Activated CD4-positive, alpha-beta T cell treated with anti-CD3 and anti-CD28 coated beads, Interleukin-2, amount 10 ng/mL, durations not matched to agents 24 days and 14 days (primary cell): ENCODE measurements around the gene ATXN7L1. TPM values are rescaled to one million over a fixed set of nuclear protein-coding genes. Genes with fewer than 3 reads are reported as not detected.

Experiments
- DNase-seq: peaks from one replicate; pipeline ENCODE4 v3.0.0; 2022
- H3K27ac Mint-ChIP-seq: one replicate; pipeline ENCODE4 v1.8.0; 2022; ENCODE audit warnings: mild to moderate bottlenecking, mixed read lengths
- H3K27me3 Mint-ChIP-seq: one replicate; pipeline ENCODE4 v1.8.0; 2022; ENCODE audit warnings: mixed read lengths
- H3K36me3 Mint-ChIP-seq: one replicate; pipeline ENCODE4 v1.8.0; 2022; ENCODE audit warnings: low read depth, mild to moderate bottlenecking, mixed read lengths
- H3K4me1 Mint-ChIP-seq: one replicate; pipeline ENCODE4 v1.8.0; 2021; ENCODE audit warnings: mixed read lengths
- H3K4me3 Mint-ChIP-seq: one replicate; pipeline ENCODE4 v1.8.0; 2022; ENCODE audit warnings: mild to moderate bottlenecking, moderate library complexity, mixed read lengths
- H3K9me3 Mint-ChIP-seq: one replicate; pipeline ENCODE4 v1.8.0; 2021; ENCODE audit warnings: mixed read lengths
- intact Hi-C: fragments of 100-400 bp; cut with micrococcal nuclease; formaldehyde crosslinking; loops from one replicate; pipeline ENCODE4 v1.15.1; 2023
- total RNA-seq: library from RNA; stranded (reverse); gene quantifications from 2 replicates; pipeline ENCODE4 v1.2.3, GENCODE V29; 2022

ATXN7L1 gene
- total RNA-seq, 1 donor from 2014 or later = 8.5 TPM

DNA sequence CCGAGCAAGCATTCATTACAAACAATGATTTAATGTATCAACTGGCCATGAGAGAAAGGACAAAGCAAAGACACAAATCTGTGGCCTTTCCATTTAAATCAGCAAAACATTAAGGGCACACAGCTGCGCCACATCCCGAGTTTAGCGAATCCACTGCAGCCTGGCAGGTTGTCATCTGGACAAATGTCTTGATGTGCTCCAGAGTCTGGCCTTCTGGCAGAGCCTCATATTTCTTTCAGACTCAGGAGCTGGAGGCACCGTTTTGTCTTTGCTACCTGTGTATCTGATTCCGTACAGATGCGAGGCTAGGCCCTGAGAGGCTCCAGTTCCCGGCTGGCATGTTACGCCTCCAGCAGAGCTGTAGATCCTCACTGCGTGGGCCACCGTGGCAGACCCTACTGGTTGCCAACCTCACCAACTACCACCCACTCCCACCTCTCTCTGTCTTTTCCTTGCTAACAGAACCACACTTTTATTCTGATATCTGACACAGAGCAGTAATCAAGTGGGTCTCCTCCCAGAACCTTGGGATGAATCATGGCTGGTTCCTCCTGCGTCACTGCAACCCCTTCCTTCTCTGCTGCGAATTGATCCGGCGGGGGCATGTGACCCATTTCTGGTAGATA, 254.2 kb downstream of the ATXN7L1 start:
- Mint-ChIP-seq H3K27me3 (no peaks in the 10 kb centered on the region), H3K4me3 (no peak overlapping the region), H3K27ac (no peak overlapping the region), H3K9me3 (peaks cover 8% of the 10 kb centered on the region), H3K36me3 (peaks cover 32% of the 10 kb centered on the region), H3K4me1 (no peaks in the 10 kb centered on the region)
- DNase-seq = no peak
- intact Hi-C loops = no loop called here

DNA sequence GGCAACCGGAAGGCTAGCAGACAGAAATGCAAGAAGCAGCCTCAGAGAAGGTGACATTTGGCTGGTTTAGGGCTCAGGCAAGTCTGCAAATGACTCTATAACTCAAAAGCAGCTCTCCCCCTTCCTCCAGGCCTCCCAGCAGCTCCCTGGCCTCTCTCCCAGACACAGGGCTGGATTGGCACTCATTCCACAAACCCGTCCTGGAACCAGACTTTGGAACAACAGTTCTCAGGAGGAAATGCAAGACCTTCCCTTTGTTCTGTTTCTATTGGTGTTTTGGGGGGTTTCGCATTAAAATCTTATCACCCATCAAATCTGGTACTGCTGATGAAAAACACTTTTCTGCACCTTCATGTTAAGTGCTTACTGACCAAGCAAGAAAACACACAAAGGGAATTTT, 254.8 kb downstream of the ATXN7L1 start:
- Mint-ChIP-seq H3K4me3 (no peak overlapping the region), H3K27ac (no peak overlapping the region), H3K4me1 (no peaks in the 10 kb centered on the region), H3K36me3 (peaks cover 30% of the 10 kb centered on the region), H3K9me3 (peaks cover 6% of the 10 kb centered on the region), H3K27me3 (no peaks in the 10 kb centered on the region)
- no peak for DNase-seq
- intact Hi-C loops = no loop called here

DNA sequence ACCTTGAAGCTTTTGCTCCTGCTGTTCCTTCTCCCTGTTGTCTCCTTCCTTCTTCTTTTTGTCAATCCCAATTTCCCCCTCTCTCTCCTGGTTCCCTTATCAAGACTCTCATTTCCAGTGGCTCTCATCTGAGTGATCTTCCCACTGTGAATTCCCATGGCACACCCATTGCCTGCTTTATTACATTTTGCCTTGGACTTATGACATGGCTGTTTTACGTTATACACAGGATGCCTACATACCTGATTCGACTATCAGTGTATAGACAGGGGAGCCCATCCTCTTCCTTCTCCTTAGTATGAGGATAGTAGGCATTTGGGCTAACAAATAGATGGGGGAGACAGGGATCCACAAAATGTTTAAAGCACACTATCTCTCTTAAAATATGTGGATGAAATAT, 255.2 kb downstream of the ATXN7L1 start:
- Mint-ChIP-seq H3K9me3 (peaks cover 4% of the 10 kb centered on the region), H3K4me1 (no peaks in the 10 kb centered on the region)

DNA sequence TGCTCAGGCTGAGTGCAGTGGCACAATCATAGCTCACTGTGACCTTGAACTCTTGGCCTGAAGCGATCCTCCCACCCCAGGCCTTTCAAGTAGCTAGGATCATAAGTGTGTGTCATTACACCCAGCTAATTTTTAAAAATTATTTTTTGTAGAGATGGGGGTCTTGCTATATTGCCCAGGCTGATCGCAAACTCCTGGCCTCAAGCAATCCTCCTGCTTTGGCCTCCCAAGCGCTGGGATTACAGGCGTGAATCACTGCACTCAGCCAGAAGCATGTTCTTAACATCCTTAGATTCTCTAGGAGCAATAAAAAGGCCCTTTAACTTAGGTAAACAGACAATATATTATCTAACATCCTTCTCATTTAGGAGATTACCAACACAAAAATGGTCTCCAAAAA, 256.8 kb downstream of the ATXN7L1 start:
- peaks cover 19% of the 10 kb centered on the region for H3K36me3 Mint-ChIP-seq
- H3K9me3 Mint-ChIP-seq = no peaks in the 10 kb centered on the region
- no peaks in the 10 kb centered on the region for H3K27me3 Mint-ChIP-seq
- DNase-seq = no peak
- H3K4me1 Mint-ChIP-seq = no peaks in the 10 kb centered on the region
- no peak overlapping the region for H3K27ac Mint-ChIP-seq
- no peak overlapping the region for H3K4me3 Mint-ChIP-seq
- intact Hi-C loops = no loop called here

More for the DNA sequence above, 255.2 kb downstream of the ATXN7L1 start:
- Mint-ChIP-seq H3K36me3 (peaks cover 28% of the 10 kb centered on the region), H3K27me3 (no peaks in the 10 kb centered on the region), H3K4me3 (no peak overlapping the region), H3K27ac (no peak overlapping the region)
- no peak for DNase-seq
- intact Hi-C loops = no loop called here

DNA sequence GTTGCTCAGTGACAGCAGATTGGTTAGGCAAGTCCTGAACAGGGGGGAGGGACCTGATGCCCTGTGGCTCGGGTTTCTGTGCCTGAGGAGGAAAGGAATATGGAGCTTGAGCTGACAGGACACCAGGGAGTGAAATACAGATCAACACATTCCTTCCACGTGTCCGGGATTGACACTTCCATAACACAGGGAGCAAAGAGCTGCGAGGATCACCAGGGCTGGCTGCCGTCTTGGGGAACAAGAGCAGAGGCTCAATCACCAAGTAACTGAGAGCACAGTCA, 258.4 kb downstream of the ATXN7L1 start:
- Mint-ChIP-seq H3K36me3 (peaks cover 17% of the 10 kb centered on the region), H3K27me3 (no peaks in the 10 kb centered on the region), H3K4me1 (no peaks in the 10 kb centered on the region), H3K9me3 (no peaks in the 10 kb centered on the region), H3K27ac (no peak overlapping the region), H3K4me3 (no peak overlapping the region)
- intact Hi-C loops = no loop called here
- DNase-seq = no peak

DNA sequence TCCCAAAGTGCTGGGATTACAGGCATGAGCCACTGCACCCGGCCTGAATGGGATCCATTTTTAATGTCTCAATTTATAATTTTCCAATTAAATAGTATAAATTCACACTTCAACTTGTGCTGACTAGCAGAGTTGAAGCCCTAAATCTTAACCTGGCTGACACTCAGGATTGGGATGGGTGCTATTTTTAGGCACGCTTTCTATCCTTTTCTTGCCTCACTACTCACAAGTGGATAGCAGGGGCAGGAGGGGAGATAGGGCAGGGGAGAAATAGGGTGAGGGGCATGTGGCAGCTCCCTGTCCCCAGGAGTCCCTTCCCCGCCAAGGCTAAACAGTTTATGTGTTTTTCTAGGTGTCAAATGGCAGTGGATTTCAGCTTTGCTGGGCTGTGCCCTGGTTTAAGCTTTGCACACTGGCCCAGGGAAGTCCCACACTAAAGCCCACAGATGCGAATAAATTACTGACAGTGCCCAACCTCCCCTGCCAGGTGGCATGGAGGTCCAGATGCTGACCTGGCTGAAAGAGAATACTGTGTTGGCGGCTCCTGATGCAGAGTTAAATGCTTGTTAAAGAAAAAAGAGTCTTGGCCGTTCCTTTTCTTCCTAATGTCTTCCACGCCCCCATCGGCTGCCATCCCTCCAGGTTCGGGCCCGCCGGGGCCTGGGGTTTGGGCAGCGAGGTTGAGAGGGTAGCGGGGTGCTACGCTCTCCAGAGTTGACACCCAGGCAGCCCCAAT, 259.0 kb downstream of the ATXN7L1 start:
- Mint-ChIP-seq H3K4me1 (no peaks in the 10 kb centered on the region), H3K36me3 (peaks cover 17% of the 10 kb centered on the region), H3K27me3 (no peaks in the 10 kb centered on the region), H3K9me3 (no peaks in the 10 kb centered on the region), H3K27ac (no peak overlapping the region), H3K4me3 (no peak overlapping the region)
- intact Hi-C loops = no loop called here
- no peak for DNase-seq

DNA sequence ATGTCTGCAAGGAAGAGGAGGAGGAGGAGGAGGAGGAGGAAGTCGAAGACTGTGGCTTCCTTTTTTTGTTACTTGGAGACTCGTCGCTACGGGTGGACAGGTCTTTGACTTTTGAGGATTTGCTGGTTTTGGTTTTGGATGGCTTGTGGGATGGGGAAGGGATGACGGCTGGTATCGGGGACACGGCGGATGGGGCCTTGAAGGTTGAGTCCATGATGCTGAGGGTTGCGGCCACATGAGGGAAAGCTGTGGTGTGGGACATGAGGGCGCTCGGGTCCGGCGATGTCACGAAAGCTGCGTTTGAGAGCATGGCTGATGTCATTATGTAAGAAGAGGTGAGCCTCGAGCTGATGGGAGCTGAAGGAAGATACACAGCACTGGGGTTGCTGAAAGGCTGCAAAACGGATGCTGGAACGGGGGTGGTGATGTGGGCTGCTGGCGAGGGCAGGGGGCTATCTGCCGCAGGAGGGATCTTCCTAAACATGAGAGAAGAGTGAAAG, 262.0 kb downstream of the ATXN7L1 start:
- Mint-ChIP-seq H3K27ac (no peak overlapping the region), H3K9me3 (no peaks in the 10 kb centered on the region), H3K36me3 (peaks cover 12% of the 10 kb centered on the region), H3K27me3 (no peaks in the 10 kb centered on the region), H3K4me3 (no peak overlapping the region), H3K4me1 (no peaks in the 10 kb centered on the region)
- DNase-seq = no peak
- intact Hi-C loops = no loop called here

DNA sequence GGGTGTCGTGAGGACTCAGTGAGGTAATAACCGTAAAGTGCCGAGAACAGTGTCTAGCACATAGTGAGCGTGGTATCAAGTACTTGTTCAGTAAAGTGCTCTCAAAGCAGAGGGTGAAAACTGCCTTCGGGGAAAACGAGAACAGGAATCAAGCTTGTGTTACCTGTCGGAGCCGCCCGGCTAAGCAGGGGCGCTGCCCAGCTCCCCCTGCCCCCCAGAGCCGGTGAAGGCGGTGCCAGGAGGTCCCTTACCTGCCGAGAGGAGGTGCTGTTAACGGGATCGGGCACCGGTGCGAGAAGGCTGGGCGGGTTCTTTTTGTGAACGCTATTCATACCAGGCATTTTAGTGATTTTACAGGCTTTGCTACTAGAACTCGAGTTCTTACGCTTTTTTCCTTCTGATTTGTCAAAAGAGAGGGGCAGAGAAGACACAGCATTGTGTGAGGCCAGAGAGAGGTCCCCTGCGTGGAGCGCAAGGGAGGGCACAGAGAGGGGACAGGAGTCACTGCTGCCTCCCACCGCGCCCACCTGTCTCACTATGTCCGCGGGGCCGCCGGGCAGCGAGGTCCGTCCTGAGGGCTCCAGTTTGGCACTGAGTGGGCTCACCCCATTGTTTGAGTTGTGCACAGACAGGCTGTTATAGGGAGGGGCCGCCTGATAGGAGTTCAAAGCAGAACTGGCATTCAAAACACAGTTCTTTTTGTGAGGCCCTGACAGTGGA, 262.6 kb downstream of the ATXN7L1 start:
- H3K4me1 Mint-ChIP-seq = no peaks in the 10 kb centered on the region
- H3K36me3 Mint-ChIP-seq = peaks cover 11% of the 10 kb centered on the region
- no peak overlapping the region for H3K4me3 Mint-ChIP-seq
- no peaks in the 10 kb centered on the region for H3K27me3 Mint-ChIP-seq
- no peaks in the 10 kb centered on the region for H3K9me3 Mint-ChIP-seq
- DNase-seq = no peak
- intact Hi-C loops = no loop called here
- H3K27ac Mint-ChIP-seq = no peak overlapping the region

DNA sequence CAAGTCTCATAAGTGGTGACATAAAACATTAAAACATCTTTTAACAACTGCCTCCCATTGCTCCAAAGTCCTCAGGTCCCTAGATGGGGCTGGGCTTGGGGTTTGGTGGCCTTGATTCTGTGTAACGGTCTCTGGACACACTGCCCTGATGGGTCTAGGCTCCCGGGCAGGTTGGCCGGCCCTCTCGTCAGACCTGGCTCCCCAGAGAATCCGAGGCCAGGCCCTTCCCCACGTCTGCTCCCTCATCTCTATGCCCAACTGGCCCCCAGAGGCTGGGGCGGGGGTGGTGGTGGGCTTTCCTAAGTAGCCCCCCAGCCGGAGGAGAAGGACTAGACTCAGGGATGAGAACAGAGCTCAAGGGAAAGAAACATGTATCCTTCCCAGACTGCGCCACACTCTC, 263.6 kb downstream of the ATXN7L1 start:
- DNase-seq = no peak
- H3K36me3 Mint-ChIP-seq = peaks cover 8% of the 10 kb centered on the region
- H3K9me3 Mint-ChIP-seq = no peaks in the 10 kb centered on the region
- intact Hi-C loops = no loop called here
- no peaks in the 10 kb centered on the region for H3K27me3 Mint-ChIP-seq
- no peaks in the 10 kb centered on the region for H3K4me1 Mint-ChIP-seq
- H3K4me3 Mint-ChIP-seq = no peak overlapping the region
- no peak overlapping the region for H3K27ac Mint-ChIP-seq

DNA sequence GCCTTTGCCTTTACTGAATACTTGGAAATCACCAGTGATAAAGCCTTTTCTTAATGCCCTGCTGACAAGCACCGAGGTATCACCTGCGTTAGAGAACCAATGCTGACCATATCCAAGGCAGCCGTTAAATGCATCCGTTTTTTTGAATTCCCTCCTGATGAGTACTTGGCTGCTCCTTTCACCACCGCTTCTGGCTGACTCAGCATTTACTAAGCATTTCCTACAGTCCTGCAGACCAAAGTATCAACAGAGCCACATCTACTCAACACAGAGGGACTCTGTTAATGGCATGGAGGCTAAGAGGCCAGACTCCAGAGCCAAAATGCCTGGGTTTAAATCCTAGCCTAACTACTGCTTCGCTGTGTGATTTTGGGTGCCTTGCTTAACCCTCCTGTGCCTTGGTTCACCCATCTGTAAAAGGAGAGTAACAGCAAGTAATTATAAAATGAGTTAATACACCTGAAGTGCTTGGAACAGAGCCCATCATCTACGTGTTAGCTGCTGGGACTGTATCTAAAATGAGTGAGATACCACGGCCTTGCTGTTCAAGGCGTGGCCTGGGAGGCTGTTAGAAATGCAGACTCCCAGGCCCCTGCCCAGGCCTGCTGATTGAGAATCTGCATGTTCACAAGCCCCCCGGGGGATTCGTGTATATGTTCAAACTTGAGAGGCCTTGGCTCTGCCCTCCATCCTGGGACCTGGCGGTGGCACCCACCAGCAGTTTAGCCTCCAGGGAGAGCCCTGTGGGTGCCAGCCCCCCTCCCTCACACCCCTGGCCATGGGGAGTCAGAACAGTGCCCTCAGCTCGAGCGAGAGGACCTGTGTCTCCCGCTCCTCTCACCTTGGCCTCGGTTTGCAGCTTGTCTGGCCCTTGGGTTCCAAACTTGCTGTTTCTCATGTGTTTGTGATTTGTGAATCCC, 264.3 kb downstream of the ATXN7L1 start:
- no peak for DNase-seq
- no peak overlapping the region for H3K27ac Mint-ChIP-seq
- no peak overlapping the region for H3K4me3 Mint-ChIP-seq
- H3K36me3 Mint-ChIP-seq = peaks cover 8% of the 10 kb centered on the region
- H3K27me3 Mint-ChIP-seq = no peaks in the 10 kb centered on the region
- no peaks in the 10 kb centered on the region for H3K9me3 Mint-ChIP-seq
- no peaks in the 10 kb centered on the region for H3K4me1 Mint-ChIP-seq
- intact Hi-C loops = no loop called here

DNA sequence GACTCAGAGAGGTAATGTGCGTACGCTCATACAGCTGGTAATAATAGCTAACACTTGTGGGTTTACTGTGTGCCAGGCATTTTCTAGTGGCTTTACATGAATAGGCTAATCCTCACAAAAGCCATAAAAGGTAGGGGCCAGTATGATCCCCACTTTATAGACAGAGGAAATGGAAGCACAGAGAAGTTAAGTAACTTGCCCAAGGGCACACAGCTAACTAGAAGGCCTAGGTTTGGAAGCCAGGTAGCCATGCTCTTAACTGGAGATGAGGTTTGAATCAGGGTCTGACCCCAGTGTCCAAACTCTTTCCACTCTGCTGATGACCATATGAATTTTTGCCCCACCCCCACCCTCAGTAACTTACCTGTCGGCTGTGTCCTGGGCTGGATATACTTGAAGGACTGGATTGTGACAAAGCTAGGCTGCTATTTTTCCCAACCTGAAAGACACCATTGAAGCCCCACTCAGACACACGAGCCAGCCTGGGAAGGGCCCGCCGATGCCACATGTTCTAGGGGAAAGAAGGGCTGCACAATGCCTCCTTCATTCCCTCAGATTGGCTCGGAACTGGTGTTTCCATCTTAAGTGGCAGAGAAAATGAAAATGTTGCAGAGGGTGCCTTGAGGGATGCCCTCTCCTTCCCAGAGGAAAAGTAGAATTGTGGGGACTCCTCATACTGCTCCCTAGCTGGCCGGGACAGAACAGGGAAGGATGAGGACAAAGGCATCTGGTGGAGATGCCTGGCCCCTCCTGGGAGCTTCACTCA, 266.1 kb downstream of the ATXN7L1 start:
- Mint-ChIP-seq H3K4me1 (no peaks in the 10 kb centered on the region), H3K36me3 (peaks cover 7% of the 10 kb centered on the region), H3K27me3 (no peaks in the 10 kb centered on the region), H3K4me3 (no peak overlapping the region), H3K9me3 (no peaks in the 10 kb centered on the region), H3K27ac (no peak overlapping the region)
- DNase-seq = no peak
- intact Hi-C loops = no loop called here

DNA sequence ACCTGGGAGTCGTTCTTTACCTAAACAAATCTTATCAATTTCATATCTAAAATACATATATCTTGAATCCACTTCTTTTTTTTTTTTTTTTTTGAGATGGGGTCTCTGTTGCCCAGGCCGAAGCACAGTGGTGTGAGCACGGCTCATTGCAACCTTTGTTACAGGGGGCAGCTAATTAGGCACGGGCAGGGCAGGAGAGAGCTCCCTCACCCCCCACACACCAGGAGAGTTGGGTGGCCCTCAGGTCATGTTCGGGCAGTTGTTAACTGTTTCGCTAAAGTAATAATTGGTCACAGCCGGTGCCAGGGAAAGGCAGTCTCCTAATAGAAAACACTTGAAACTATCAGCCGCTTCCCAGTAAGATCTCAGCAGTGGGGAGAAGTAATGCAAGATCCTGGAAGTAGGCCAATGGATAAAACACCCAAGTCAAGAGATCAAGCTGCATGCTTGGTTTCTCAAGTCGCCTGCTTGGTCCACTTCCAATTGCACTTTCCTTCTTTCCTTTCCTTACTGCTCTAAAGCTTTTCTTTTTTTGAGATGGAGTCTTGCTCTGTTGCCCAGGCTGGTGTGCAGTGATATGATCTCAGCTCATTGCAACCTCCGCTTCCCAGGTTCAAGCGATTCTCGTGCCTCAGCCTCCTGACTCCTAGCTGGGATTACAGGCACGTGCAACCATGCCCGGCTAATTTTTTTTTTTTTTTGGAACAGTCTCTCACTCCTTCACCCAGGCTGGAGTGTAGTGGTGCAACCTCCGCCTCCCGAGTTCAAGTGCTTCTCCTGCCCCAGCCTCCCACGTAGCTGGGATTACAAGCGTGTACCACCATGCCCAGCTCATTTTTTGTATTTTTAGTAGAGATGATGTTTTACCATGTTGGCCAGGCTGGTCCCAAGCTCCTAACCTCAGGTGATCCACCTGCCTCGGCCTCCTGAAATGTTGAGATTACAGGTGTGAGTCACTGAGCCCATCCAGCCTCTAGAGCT, 273.8 kb downstream of the ATXN7L1 start:
- Mint-ChIP-seq H3K9me3 (no peaks in the 10 kb centered on the region), H3K36me3 (no peaks in the 10 kb centered on the region), H3K4me1 (no peaks in the 10 kb centered on the region), H3K4me3 (no peak overlapping the region), H3K27me3 (peaks cover 5% of the 10 kb centered on the region), H3K27ac (no peak overlapping the region)
- no peak for DNase-seq
- intact Hi-C loops = no loop called here
